Stimulated activated CD4-positive, alpha-beta T cell treated with anti-CD3 and anti-CD28 coated beads, Interleukin-1b, Interleukin-23, amount 100 ng/mL, for 4 hours (primary cell): ENCODE measurements around the gene MOBP.
"Not testable (repeated sequence)": the region's sequence is repeated elsewhere in the genome, so short reads cannot be mapped to it uniquely, and the experiment has no call there.

Experiments used
- DNase-seq, 2 donors: peaks; one replicate each; pipeline ENCODE4 v3.0.0-alpha.2; 2020; ENCODE audit warnings: low read depth in 2 of 2

Gene MOBP, protein sequence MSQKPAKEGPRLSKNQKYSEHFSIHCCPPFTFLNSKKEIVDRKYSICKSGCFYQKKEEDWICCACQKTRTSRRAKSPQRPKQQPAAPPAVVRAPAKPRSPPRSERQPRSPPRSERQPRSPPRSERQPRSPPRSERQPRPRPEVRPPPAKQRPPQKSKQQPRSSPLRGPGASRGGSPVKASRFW

DNA sequence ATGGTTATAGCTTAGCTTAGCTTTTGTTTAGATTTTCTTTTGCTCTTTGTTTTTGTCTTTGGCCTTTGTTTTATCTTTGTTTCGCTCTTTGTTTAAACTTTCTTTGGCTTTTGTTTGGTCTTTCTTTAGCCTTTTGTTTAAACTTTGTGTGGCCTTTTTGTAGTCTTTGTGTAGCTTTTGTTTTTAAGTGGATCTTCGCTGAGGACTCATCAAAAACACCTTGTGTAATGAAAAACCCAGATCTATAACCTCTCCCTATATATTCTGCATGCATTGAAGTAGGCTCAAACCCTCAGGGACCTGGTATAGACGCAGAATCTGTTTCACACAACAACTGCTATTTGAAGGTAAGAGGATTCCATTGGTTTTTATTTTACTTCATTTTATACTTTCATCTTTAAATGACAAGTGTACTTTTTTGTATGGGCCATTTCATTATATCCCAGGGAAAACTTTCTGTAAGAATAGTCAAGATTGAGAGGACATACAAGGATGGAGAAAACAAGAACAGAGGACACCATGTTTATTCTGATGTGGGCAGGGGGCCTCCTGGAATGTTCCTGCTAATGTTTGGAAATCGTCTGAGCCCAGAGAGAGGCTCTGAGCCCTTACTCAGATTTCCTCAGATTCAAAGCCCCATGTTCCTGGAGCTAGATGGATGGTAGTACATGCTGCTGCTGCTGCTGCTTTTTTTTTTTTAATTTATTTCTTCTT lies at the start of gene MOBP:
MOBP (plus strand) TSS at position 287 of the 714 bp plus-strand sequence. CDS start 34,390 bp downstream, outside the sequence.
- DNase-seq: no peak

DNA sequence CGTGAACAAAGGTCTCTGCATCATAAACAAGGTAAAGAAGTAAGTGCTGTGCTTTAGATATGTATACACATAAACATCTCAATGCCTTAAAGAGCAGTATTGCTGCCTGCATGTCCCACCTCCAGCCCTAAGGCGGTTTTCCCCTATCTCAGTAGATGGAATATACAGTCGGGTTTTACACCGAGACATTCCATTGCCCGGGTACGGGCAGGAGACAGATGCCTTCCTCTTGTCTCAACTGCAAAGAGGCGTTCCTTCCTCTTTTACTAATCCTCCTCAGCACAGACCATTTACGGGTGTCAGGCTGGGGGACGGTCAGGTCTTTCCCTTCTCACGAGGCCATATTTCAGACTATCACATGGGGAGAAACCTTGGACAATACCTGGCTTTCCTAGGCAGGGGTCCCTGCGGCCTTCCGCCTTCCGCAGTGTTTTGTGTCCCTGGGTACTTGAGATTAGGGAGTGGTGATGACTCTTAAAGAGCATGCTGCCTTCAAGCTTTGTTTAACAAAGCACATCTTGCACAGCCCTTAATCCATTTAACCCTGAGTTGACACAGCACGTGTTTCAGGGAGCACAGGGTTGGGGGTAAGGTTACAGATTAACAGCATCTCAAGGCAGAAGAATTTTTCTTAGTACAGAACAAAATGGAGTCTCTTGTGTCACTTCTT lies 48.8 kb upstream of the MOBP start:
- not testable (repeated sequence) for DNase-seq

- DNase-seq: no peak
These were observed 47.7 kb upstream of the MOBP start for GRCh38 chr3:39419742-39420315.

DNA sequence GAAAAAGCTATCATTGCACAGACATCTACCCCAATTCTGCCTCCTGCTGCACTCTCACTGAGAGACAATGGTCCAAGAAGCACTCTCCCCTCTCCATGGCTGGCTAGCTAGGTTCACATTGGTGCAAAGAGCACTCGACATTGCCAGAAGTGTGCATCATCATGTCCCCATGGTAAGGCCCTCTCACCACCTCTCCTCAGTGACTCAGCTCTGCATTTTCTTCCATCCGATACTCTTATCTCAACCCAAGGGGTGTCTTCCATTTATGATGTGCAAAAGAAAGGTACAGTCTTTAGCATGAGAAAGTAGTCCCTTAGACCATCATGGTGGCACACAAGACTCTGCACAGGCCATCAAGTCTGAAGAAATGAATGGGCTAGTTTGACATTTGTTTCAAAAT lies 46.9 kb upstream of the MOBP start:
- DNase-seq: no peak

- DNase-seq: no peak
These were observed 44.0 kb upstream of the MOBP start for GRCh38 chr3:39423436-39423970.

DNA sequence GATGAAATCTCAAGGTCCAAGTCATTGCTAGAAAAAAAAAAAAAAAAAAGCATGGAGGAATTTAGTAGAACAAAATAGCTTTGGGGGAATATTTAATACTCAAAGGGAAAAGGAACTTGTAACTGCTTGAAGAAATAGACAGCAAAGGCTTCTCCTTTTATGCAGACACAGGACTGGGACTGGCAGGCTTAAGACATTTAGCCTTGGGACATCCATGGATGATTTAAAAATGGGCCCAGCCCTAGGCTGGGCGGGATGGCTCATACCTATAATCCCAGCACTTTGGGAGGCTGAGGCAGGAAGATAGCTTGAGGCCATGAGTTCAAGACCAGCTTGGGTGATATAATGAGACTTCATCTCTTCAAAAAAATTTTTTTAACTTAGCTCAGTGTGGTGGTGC lies 41.2 kb upstream of the MOBP start:
- no peak for DNase-seq

- DNase-seq: no peak
These were observed 40.0 kb upstream of the MOBP start for GRCh38 chr3:39427506-39427905.

DNA sequence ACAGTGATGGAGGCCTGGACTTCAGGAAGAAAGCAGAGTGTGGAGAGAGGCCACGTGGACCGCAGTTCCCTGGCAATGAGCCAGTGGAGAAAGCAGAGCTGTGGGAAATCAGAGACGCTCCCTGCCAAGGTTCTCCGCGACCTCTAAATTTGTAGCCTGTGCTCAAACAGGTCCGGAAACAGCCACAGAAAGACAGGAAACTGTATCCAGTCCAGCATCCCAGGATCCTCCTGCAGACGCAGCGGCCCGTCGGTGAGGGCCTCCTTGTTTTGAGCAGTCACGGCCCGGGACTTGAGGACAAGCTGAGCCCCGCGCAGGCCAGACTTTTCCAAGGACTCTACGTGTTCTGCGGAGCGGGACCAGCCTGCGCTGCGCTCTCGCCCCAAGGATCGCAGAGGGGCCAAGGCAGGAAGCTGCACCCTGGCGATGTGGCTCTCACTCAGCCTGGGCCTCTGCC lies 38.7 kb upstream of the MOBP start:
- no peak for DNase-seq

DNA sequence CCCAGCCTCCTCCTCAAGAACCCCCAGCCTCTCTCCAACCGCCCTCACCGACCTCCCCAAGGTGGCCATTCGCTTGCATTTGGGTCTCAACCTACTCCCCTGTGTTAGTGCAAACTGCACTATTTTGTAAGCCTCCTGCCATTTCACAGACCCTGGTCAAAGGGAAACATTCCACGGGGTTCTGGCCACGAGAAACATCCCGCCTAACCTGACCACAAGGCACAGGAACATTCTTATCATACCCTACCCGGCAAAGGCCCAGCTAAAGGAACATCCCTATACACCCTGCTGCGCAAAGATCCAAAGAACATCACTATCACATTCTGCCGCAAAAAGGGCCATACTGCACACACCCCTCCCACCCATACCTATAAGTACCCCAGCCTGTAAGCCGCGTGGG lies 38.0 kb upstream of the MOBP start:
- no peak for DNase-seq

DNA sequence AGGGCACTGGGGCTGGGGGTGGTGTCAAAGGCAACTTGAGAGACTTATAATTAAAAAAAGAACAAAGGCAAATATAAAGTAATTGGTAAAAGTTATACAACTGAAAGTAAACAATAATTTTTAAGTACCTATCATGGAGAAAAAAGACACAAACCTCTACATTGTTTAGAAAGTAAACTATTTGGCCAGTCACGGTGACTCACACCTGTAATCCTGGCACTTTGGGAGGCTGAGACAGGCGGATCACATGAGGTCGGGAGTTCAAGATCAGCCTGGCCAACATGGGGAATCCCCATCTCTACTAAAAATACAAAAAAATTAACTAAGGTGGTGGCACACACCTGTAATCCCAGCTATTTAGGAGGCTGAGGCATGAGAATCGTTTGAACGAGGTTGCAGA lies 35.1 kb upstream of the MOBP start:
- DNase-seq: no peak

GRCh38 chr3:39433642-39434041 lies 33.8 kb upstream of the MOBP start:
- no peak for DNase-seq

- DNase-seq: no peak
These were observed 32.9 kb upstream of the MOBP start for GRCh38 chr3:39434574-39434973.

- DNase-seq: no peak
These were observed 32.3 kb upstream of the MOBP start for GRCh38 chr3:39435006-39435748.

- no peak for DNase-seq
These were observed 28.6 kb upstream of the MOBP start for GRCh38 chr3:39438880-39439279.

- no peak for DNase-seq
These were observed 27.2 kb upstream of the MOBP start for GRCh38 chr3:39440316-39440715.

DNA sequence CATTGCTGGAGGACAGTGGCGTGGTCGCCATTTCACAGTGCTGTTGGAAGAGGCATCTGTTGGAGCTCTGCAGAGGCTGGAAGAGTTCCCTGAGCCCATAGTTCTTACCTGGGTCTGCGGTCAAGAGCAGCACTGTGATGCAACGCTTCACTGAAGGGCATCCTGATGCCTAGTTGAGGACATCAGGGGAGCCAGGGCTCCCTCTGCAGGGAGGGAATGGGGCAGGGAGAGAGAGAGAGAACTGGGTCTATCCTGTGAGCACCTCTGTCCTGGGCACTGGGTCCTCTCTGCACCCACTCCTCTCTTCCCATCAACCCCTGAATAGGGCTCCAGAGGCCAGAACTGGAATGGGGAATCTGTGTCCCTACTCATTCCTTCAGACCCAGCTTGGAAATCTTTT lies 23.9 kb upstream of the MOBP start:
- no peak for DNase-seq

GRCh38 chr3:39445927-39446326 lies 21.6 kb upstream of the MOBP start:
- no peak for DNase-seq

GRCh38 chr3:39446444-39446843 lies 21.0 kb upstream of the MOBP start:
- no peak for DNase-seq

DNA sequence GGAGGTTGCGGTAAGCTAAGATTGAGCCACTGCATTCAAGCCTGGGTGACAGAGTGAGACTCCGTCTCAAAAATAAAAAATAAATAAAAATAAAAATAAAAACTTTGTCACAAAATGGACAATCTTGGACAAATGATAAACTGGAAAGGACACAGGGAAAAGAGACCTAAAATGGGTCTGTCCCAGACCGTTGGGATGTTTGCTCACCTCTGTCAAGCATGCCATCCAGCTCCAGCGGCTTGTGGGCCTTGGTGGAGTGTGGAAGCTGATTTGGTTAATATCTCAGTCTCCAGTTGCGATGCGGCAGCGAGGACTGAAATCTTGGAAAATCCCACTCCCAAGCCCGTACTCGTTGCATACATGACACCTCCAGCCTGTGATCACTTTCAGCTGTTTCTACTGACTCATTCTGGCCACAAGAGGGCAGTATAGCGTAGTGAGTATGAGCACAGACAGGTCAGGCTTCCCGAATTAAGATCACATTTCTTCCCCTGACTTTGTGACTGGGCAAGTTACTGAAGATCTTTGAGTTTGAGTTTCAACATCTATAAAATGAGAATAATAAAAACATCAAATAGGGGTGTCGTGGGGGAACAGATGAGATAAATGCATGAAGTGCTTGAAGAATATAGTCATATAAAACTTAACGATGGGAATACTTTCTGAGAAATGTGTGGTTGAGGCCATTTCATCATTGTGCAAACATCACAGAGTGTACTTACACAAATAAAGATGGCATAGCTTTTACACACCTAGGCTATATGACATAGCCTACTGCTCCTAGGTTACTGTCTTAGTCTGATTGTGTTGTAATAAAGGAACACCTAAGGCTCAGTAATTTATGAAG lies 19.6 kb upstream of the MOBP start:
- peak in 1 of 2 donors; percentile 57 for DNase-seq

DNA sequence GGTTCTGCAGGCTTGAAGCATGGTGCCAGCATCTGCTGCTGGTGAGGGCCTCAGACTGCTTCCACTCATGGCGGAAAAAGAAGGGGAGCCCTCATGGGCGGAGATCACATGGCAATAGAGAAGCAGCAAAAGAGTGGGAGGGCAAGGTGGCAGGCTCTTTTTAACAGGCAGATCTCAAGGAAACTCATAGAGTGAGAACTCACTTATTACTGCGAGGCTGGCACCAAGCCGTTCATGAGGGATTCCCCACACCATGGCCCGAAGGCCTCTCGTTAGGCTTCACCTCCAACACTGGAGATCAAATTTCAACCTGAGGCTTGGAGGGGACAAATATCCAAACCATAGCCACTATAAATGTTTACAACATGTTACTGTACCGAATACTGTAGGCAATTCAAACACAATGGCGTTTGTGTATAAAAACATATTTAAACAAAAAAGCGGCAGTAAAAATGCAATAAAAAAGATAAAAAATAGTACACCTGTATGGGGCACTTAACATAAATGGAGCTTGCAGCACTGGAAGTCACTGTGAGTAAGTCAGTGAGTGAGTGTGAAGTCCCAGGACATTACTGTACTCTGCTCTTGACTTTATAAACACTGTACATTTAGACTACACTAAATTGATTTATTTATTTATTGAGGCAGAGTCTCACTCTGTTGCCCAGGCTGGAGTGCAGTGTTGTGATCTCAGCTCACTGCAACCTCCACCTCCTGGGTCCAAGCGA lies 18.8 kb upstream of the MOBP start:
- no peak for DNase-seq
